LNCAP (cell line): Measurements from ENCODE around the gene TDRD3.

Source experiments
- TF ChIP-seq, protein P1 (sequence below): fragments of 450-650 bp; IDR thresholded peaks from 2 replicates; pipeline ENCODE4 v1.5.1; 2017; ENCODE audit warnings: mild to moderate bottlenecking

The TDRD3 gene

DNA sequence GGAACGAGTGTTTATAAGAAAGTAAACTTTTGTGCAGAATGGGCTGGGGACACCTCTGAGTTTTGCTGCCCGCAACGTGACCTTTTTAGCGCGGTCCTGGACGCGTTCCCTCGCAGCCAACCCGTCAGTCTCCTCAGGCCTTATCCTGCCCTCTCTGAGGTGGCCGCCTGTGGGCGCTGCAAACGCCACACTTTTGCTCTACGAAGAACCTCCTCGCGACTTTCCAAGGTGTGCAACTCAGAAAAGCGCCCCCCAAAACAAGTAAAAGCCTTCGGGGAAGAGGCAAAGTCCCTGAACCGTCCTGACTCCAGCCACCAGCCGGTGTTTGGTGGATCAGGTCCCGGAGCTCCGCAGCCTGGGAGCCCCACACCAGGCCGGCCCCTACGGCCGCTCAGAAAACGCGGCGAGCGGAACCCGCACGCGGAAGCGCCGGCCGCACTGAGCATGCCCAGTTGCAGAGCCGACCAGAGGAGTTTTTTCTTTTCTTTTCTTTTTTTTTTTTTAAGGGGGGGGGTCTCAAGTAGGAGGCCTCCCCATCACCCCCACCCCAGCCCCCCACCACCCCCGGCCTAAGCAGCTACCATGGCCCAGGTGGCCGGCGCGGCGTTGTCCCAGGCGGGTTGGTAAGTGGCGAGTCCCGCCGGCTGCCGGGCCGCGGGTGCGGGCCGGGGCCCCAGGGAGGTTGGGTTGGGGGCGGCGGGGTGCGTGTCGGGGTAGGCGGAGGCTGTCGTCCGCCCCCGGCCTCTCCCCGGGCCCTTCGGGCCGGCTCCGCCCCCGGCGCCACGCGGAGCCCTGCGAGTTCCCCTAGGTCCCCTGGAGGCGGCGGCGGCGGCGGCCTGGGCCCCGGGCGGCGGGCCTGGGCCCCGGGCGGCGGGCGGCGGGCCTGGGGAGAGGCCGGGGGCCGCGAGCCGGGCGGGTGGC, at the start of gene TDRD3:
TSS of gene TDRD3 (plus strand) at position 438 of the 921 bp plus-strand sequence. CDS start at position 583, 145 bp downstream.
- TF ChIP-seq, protein P1, sequence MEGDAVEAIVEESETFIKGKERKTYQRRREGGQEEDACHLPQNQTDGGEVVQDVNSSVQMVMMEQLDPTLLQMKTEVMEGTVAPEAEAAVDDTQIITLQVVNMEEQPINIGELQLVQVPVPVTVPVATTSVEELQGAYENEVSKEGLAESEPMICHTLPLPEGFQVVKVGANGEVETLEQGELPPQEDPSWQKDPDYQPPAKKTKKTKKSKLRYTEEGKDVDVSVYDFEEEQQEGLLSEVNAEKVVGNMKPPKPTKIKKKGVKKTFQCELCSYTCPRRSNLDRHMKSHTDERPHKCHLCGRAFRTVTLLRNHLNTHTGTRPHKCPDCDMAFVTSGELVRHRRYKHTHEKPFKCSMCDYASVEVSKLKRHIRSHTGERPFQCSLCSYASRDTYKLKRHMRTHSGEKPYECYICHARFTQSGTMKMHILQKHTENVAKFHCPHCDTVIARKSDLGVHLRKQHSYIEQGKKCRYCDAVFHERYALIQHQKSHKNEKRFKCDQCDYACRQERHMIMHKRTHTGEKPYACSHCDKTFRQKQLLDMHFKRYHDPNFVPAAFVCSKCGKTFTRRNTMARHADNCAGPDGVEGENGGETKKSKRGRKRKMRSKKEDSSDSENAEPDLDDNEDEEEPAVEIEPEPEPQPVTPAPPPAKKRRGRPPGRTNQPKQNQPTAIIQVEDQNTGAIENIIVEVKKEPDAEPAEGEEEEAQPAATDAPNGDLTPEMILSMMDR, result peak; percentile 69

DNA sequence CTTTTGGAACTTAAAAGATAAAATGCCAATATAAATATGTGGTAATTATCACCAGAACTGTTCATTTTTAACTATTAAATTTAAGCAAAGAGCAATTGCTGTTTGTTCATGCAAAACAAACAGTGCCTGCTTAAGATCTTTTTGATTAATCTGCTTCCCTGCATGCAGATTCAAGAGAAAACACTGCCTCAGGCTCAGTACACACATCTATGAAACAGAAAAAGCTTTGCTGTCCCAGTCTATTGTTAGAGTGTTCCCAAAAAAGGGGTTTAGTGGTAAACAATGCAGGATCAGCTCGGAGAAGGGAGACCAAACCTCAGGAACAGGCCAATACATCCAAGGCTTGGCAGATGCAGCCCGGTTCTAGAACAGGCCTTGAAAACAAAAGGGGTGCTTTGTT, 49.3 kb upstream of the TDRD3 start:
- TF ChIP-seq, protein P1, result no peak

DNA sequence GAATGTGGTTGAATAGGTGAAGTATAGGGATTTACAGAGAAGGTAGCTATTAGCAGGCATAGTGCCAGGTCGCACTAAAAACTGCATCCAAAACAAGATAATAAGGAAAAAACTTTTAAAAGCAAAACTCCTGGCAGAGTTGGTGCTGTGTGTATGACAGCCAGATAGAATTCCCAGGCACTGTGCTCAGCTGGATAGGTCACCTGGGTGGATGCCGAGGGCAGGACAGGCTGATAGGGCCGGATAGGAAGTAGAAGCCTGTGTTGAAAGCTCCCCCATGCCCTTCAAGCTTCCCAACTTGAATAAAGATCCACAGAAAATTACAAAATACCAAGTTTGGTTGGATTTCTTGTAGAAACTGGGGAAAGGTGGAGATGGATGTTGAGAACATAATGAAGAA, 48.9 kb upstream of the TDRD3 start:
- TF ChIP-seq, protein P1, result no peak

DNA sequence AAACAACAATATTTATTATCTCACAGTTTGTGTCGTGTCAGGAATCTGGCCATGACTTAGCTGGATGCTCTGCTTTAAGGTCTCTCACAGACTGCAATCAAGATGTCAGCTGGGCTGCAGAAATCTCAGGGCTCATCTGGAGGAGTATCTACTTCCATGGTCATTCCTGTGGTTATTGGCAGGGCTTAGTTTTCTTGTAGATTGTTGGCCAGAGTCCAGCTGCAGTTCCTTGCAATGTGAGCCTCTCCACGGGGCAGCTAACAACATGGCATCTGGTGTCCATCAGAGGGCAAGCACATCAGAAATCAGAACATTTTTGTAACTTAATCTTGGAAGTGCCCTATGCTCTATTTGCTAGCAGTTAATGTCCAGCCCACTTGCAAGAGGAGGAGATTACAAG, 45.7 kb upstream of the TDRD3 start:
- TF ChIP-seq, protein P1, result no peak

DNA sequence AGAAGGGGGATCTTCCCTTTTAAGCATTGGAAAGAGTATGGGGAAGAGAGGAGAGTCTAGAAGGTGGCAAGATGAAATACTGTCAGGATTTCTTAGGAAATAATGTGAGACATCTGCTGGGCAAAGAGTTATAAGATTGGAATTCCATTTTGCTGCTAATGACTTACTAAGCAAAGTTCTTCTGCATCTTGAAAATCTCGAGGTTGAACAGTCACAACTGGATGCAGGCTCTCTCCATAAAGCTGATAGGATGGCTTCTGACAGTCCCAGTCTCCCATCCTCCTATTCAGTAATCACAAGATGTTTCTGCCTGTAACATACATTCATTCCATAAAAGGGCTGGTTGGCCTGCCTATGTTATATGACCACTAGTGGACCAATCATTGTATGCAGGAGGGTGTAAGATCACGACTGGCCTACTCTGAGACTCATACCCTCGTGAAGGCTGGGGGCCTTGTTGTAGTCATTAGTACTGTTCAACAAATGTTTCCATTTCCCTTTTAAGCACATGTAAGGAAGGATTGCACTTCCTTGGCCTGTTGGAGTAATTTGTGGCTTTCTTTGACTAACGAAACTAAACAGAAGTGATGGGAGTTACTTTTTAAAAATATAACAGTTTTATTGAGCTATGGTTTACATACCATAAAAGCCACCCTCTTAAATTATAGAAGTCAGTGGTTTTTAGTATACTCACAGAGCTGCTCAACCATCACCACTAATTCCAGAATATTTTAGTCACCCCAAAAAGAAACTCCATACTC, 45.0 kb upstream of the TDRD3 start:
- TF ChIP-seq, protein P1, result no peak

DNA sequence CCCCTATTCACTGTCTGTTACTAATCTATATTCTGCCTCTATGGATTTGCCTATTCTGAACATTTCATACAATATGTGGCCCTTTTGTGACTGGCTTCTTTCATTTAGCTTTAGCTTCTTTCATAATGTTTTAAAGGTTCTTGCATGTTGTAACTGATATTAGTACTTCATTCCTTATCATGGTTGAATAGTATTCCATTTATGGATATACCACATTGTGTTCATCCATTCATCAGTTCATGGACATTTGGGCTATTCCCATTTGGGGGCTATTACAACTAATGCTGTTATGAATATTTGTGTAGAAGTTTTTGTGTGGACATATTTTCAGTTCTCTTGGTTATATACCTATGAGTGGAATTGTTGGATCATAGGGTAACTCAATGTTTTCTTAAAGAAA, 44.4 kb upstream of the TDRD3 start:
- TF ChIP-seq, protein P1, result no peak

DNA sequence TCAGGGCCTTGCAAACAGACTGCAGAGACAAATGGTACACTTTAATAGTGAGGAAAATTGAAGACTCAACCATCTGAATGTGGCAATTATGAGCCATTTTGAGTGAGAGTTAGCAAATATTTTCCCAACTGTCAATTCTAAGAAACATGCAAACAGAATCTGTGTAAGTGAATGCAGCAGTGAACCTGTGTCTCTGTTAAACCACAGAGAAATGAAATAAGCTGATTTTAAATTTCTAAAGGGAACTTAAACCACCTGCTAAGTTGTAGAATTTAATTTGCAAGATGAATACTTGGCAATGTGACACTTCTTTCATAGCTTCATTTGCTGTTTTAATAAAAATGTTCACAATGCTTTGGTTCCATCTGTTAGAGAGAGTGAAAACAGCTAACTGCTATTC, 42.0 kb upstream of the TDRD3 start:
- TF ChIP-seq, protein P1, result no peak
